ENCODE measurements around the gene ALKBH3.

DNA sequence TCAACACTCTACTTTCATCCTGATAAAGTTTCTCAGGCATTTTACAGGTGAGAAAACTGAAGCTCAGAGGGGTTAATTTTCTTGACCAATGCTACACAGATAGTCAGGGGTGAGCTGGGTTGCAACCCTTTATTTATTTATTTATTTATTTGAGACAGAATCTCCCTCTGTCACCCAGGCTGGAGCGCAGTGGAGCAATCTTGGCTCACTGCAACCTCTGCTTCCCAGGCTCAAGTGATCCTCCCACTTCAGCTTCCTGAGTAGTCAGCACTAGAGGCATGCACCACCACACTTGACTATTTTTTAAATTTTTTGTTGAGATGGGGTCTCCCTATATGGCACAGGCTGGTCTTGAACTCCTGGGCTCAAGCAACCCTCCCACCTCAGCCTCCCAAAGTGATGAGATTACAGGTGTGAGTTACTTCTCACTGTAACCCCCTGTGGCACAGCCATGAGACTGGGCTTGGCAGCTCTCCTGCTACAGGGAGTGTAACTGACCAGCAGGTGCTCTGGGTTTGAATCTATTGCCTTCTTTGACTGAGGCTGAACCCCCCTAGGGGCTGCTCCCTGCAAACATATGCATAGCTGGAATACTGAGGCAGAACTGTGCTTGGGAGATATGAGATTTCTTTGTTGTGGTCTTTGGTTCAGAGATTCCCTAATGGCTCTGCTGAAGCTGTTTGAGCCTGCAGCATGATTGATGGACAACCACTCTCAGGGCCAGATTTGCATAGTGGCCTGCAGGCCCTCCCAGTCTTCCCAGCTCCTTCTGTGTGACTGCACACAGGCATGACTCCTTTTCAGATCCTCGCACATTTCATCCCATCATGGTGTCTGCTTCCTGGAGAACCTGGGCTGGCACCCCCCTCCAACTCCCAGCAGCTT is 68.0 kb downstream of the ALKBH3 start:
- TF ChIP-seq, protein P1, sequence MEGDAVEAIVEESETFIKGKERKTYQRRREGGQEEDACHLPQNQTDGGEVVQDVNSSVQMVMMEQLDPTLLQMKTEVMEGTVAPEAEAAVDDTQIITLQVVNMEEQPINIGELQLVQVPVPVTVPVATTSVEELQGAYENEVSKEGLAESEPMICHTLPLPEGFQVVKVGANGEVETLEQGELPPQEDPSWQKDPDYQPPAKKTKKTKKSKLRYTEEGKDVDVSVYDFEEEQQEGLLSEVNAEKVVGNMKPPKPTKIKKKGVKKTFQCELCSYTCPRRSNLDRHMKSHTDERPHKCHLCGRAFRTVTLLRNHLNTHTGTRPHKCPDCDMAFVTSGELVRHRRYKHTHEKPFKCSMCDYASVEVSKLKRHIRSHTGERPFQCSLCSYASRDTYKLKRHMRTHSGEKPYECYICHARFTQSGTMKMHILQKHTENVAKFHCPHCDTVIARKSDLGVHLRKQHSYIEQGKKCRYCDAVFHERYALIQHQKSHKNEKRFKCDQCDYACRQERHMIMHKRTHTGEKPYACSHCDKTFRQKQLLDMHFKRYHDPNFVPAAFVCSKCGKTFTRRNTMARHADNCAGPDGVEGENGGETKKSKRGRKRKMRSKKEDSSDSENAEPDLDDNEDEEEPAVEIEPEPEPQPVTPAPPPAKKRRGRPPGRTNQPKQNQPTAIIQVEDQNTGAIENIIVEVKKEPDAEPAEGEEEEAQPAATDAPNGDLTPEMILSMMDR (CRISPR knock-in tag; IDR thresholded peaks at IDR 0.05) = no peak
- no peak for TF ChIP-seq TAF1 (CRISPR knock-in tag; IDR thresholded peaks at IDR 0.05)
